LNCaP clone FGC (cell line): ENCODE measurements around the gene ENOSF1.

Experiments used
- DNase-seq: peaks from one replicate; pipeline ENCODE4 v3.0.0-alpha.2; 2011; ENCODE audit warnings: low read depth
- H3K4me3 ChIP-seq: 2 replicates; pipeline ENCODE4 v1.5.1; 2011; ENCODE audit warnings: mild to moderate bottlenecking, low read depth, low read length, control low read depth
- CTCF ChIP-seq: IDR thresholded peaks from 2 replicates; pipeline ENCODE4 v1.5.1; 2012; ENCODE audit warnings: mild to moderate bottlenecking; ENCODE audit not compliant: control insufficient read depth, insufficient read depth; ENCODE audit errors: extremely low read depth

The ENOSF1 gene

GRCh38 chr18:676069-676468, 36.4 kb downstream of the ENOSF1 start:
- DNase-seq, result no peak
- H3K4me3 ChIP-seq, result no peak overlapping the region

GRCh38 chr18:675307-675706, 37.1 kb downstream of the ENOSF1 start:
- no peak for DNase-seq
- TF ChIP-seq CTCF, result no peak
- no peak overlapping the region for H3K4me3 ChIP-seq

More at GRCh38 chr18:676069-676468, 36.4 kb downstream of the ENOSF1 start:
- no peak for TF ChIP-seq CTCF

- TF ChIP-seq CTCF, result no peak
- H3K4me3 ChIP-seq, result no peak overlapping the region
- no peak for DNase-seq
Measured at GRCh38 chr18:673769-674168, 38.7 kb downstream of the ENOSF1 start.

GRCh38 chr18:673317-673716, 39.1 kb downstream of the ENOSF1 start:
- no peak for TF ChIP-seq CTCF
- no peak for DNase-seq
- no peak overlapping the region for H3K4me3 ChIP-seq

GRCh38 chr18:671405-671804, 41.0 kb downstream of the ENOSF1 start:
- TF ChIP-seq CTCF, result no peak
- DNase-seq, result no peak
- no peak overlapping the region for H3K4me3 ChIP-seq

- DNase-seq, result no peak
- no peak for TF ChIP-seq CTCF
- H3K4me3 ChIP-seq, result no peak overlapping the region
Measured at GRCh38 chr18:670522-670921, 41.9 kb downstream of the ENOSF1 start.

- no peak for DNase-seq
- no peak overlapping the region for H3K4me3 ChIP-seq
- no peak for TF ChIP-seq CTCF
Measured at GRCh38 chr18:669077-669476, 43.4 kb downstream of the ENOSF1 start.
